Hepatocyte (in vitro differentiated cells): ENCODE data around the gene NAA38. TPM values are rescaled to one million over a fixed set of nuclear protein-coding genes. Genes with fewer than 3 reads are reported as not detected.
A peak's percentile ranks its signal among the peaks of the same experiment; 100 is the strongest.

Experiments used
- DNase-seq: peaks from one replicate; pipeline ENCODE4 v3.0.0-alpha.2; 2016; ENCODE audit warnings: low spot score
- H2AFZ ChIP-seq: fragments of 200-600 bp; sonication (generic); 2 replicates; pipeline ENCODE4 v1.6.0; 2016; ENCODE audit warnings: antibody characterized with exemption, mild to moderate bottlenecking
- H3K27ac ChIP-seq: fragments of 200-600 bp; sonication (generic); 2 replicates; pipeline ENCODE4 v1.5.1; 2016; ENCODE audit warnings: mild to moderate bottlenecking
- H3K27me3 ChIP-seq: fragments of 200-600 bp; sonication (generic); 2 replicates; pipeline ENCODE4 v1.6.1; 2016
- H3K36me3 ChIP-seq: fragments of 200-600 bp; sonication (generic); replicated peaks from 2 replicates; pipeline ENCODE4 v1.5.1; 2016; ENCODE audit warnings: low read depth; ENCODE audit not compliant: insufficient read depth
- H3K4me1 ChIP-seq: fragments of 200-600 bp; sonication (generic); 2 replicates; pipeline ENCODE4 v1.5.1; 2016; ENCODE audit warnings: mild to moderate bottlenecking, moderate library complexity; ENCODE audit not compliant: insufficient read depth
- H3K4me2 ChIP-seq: fragments of 200-600 bp; sonication (generic); 2 replicates; pipeline ENCODE4 v1.6.0; 2016
- H3K4me3 ChIP-seq: fragments of 200-600 bp; sonication (generic); 2 replicates; pipeline ENCODE4 v1.5.1; 2016; ENCODE audit warnings: mild to moderate bottlenecking
- H3K79me2 ChIP-seq: fragments of 200-600 bp; sonication (generic); 2 replicates; pipeline ENCODE4 v1.6.0; 2017; ENCODE audit warnings: mild to moderate bottlenecking
- H3K9me2 ChIP-seq: fragments of 200-600 bp; sonication (generic); replicated peaks from 2 replicates; pipeline ENCODE4 v1.6.0; 2017; ENCODE audit warnings: mild to moderate bottlenecking; ENCODE audit not compliant: insufficient read depth
- H3K9me3 ChIP-seq: fragments of 200-600 bp; sonication (generic); 2 replicates; pipeline ENCODE4 v1.5.1; 2016; ENCODE audit warnings: low read depth, mild to moderate bottlenecking
- H4K20me1 ChIP-seq: fragments of 200-600 bp; sonication (generic); 2 replicates; pipeline ENCODE4 v1.6.0; 2016; ENCODE audit warnings: mild to moderate bottlenecking; ENCODE audit not compliant: insufficient read depth, poor library complexity, severe bottlenecking
- EZH2 ChIP-seq: fragments of 200-600 bp; sonication (generic); IDR thresholded peaks from 2 replicates; pipeline ENCODE4 v1.6.1; 2016; ENCODE audit warnings: antibody characterized with exemption, mild to moderate bottlenecking, borderline replicate concordance
- EZH2phosphoT487 ChIP-seq: fragments of 200-600 bp; sonication (generic); IDR thresholded peaks from one replicate; pipeline ENCODE4 v1.6.1; 2018; ENCODE audit warnings: antibody characterized with exemption, mild to moderate bottlenecking, low read depth, moderate library complexity; ENCODE audit not compliant: unreplicated experiment, severe bottlenecking
- WGBS: methylation state at CpG from one replicate; pipeline ENCODE4 v1.1.6; 2016; ENCODE audit warnings: low lambda C conversion rate; ENCODE audit errors: missing lambda C conversion rate; 5-methylcytosine and 5-hydroxymethylcytosine counted together
- polyA plus RNA-seq: library from polyadenylated mRNA; unstranded; fragments of >200 nt; fragmentation: Nextera tagmentation; extraction: Ambion mirVana; gene quantifications from 2 replicates; pipeline ENCODE4 v1.2.1, GENCODE V29; 2016
- total RNA-seq: library from RNA; depleted of rRNA; stranded (reverse); fragments of >200 nt; gene quantifications from 2 replicates; pipeline ENCODE4 v1.2.3, GENCODE V29; 2014
- TF ChIP-seq, protein P1 (sequence below): fragments of 200-600 bp; sonication (generic); IDR thresholded peaks from 2 replicates; pipeline ENCODE4 v1.5.1; 2016; ENCODE audit warnings: antibody characterized with exemption, mild to moderate bottlenecking; ENCODE audit not compliant: poor library complexity

The NAA38 gene
- total and polyA plus RNA-seq, 2 experiments from 2014 or later: 66.0 to 147 TPM

DNA sequence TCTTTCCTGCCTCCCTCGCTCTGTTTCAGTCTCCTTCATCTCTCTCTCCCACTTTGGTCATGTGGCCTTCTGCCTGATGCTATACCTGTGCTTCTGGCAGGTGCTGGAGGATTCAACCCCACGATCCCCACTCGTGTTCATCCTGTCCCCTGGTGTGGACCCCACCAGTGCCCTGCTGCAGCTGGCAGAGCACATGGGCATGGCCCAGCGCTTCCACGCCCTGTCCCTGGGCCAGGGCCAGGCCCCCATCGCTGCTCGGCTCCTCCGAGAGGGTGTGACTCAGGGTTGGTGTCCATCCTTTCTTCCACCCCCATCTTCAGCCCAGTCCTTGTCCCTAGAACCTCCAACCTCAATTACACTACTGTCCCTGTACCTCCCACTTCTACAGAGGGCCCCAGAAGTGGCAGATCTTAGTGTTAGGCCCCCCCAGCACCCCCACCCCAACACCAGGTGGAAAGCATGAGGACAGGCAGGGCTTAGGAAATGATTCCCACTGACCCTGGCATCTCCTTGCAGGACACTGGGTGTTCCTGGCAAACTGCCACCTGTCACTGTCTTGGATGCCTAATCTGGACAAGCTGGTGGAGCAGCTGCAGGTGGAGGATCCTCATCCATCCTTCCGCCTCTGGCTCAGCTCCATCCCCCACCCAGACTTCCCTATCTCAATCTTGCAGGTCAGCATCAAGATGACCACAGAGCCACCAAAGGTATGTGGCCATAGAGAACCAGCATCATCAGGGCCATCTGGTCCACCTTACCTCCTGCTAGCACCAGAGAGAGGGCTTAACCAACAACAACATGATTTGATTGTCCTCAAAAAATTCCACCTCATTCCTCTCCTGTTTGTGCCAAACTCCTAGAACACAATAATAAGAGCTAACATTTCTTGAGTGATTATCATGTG, 33.1 kb downstream of the NAA38 start:
- Histone ChIP-seq H3K9me2 (no peaks in the 10 kb centered on the region), H2AFZ (no peak overlapping the region), H4K20me1 (no peaks in the 10 kb centered on the region), H3K4me3 (no peak overlapping the region), H3K36me3 (no peaks in the 10 kb centered on the region), H3K27ac (no peak overlapping the region), H3K4me2 (no peak overlapping the region), H3K27me3 (no peaks in the 10 kb centered on the region), H3K4me1 (no peaks in the 10 kb centered on the region), H3K79me2 (no peaks in the 10 kb centered on the region), H3K9me3 (no peaks in the 10 kb centered on the region)
- peak; percentile 8 for DNase-seq
- TF ChIP-seq, protein P1, sequence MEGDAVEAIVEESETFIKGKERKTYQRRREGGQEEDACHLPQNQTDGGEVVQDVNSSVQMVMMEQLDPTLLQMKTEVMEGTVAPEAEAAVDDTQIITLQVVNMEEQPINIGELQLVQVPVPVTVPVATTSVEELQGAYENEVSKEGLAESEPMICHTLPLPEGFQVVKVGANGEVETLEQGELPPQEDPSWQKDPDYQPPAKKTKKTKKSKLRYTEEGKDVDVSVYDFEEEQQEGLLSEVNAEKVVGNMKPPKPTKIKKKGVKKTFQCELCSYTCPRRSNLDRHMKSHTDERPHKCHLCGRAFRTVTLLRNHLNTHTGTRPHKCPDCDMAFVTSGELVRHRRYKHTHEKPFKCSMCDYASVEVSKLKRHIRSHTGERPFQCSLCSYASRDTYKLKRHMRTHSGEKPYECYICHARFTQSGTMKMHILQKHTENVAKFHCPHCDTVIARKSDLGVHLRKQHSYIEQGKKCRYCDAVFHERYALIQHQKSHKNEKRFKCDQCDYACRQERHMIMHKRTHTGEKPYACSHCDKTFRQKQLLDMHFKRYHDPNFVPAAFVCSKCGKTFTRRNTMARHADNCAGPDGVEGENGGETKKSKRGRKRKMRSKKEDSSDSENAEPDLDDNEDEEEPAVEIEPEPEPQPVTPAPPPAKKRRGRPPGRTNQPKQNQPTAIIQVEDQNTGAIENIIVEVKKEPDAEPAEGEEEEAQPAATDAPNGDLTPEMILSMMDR: no peak
- TF ChIP-seq EZH2phosphoT487: no peak
- no peak for TF ChIP-seq EZH2
- WGBS: 92% methylated on average over 8 of the region's 9 CpGs

DNA sequence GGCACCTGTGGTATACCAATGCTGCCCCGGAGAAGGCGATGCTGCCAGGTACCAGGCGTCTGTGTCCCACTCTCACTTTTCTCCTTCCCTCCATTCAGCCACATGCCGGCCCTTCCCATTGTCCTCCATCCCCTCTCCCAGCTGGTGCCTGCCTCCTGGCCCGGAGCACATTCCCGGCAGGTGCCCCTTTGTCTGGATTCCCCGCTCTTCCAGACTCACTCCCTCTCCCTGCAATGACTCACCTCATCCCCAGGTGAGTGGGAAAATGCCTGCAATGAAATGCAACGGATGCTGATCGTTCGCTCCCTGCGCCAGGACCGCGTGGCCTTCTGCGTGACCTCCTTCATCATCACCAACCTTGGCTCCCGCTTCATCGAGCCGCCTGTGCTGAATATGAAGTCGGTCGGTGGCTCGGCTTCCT, 33.8 kb downstream of the NAA38 start:
- Histone ChIP-seq H2AFZ (no peak overlapping the region), H3K36me3 (no peaks in the 10 kb centered on the region), H3K27me3 (no peaks in the 10 kb centered on the region), H3K27ac (no peak overlapping the region), H3K79me2 (no peaks in the 10 kb centered on the region), H4K20me1 (no peaks in the 10 kb centered on the region), H3K4me3 (no peak overlapping the region), H3K4me1 (no peaks in the 10 kb centered on the region), H3K9me3 (no peaks in the 10 kb centered on the region), H3K4me2 (no peak overlapping the region), H3K9me2 (no peaks in the 10 kb centered on the region)
- DNase-seq: peak; percentile 4
- TF ChIP-seq EZH2phosphoT487 (no peak), EZH2 (no peak)
- TF ChIP-seq, protein P1: no peak
- WGBS: 63% methylated on average over 17 of the region's 20 CpGs

DNA sequence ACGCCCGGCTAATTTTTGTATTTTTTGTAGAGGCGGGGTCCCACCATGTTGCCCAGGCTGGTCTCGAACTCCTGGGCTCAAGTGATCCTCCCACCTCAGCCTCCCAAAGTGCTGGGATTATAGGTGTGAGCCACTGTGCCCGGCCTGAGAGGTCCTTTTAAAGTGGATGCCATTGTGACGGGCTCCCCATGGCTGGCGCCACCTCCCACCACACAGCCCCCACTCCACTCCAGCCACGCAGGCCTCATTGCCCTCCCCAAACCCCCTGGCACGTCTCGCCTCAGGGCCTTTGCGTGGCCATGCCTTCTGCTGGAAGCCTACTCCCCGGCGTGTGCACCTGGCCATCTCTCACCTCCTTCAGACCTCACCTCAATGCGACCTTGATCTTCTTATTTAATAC, 35.2 kb downstream of the NAA38 start:
- TF ChIP-seq EZH2phosphoT487 (no peak), EZH2 (no peak)
- TF ChIP-seq, protein P1: no peak
- no peaks in the 10 kb centered on the region for H4K20me1 ChIP-seq

More for the DNA sequence above, 35.2 kb downstream of the NAA38 start:
- Histone ChIP-seq H3K4me2 (no peak overlapping the region), H3K27ac (no peak overlapping the region), H2AFZ (no peak overlapping the region), H3K9me2 (no peaks in the 10 kb centered on the region), H3K79me2 (no peaks in the 10 kb centered on the region), H3K9me3 (no peaks in the 10 kb centered on the region), H3K27me3 (no peaks in the 10 kb centered on the region), H3K36me3 (no peaks in the 10 kb centered on the region), H3K4me1 (peaks cover 3% of the 10 kb centered on the region), H3K4me3 (no peak overlapping the region)
- no peak for DNase-seq
- 80% methylated on average over 14 of the region's 14 CpGs for WGBS
